HEK293T (cell line): Measurements from ENCODE around the gene CD300LF.

ENCODE experiments used
- ARNT ChIP-seq: fragments of 450-650 bp; IDR thresholded peaks from 2 replicates; pipeline ENCODE4 v1.6.1; 2017; ENCODE audit warnings: mild to moderate bottlenecking
- CTBP1 ChIP-seq: fragments of 450-650 bp; IDR thresholded peaks from 2 replicates; pipeline ENCODE4 v1.6.1; 2016; ENCODE audit warnings: borderline replicate concordance
- FOXA1 ChIP-seq: fragments of 450-650 bp; IDR thresholded peaks from 2 replicates; pipeline ENCODE4 v1.6.1; 2016; ENCODE audit warnings: mild to moderate bottlenecking
- FOXK2 ChIP-seq: fragments of 450-650 bp; IDR thresholded peaks from 2 replicates; pipeline ENCODE4 v1.6.1; 2016; ENCODE audit warnings: mild to moderate bottlenecking
- FOXM1 ChIP-seq: fragments of 450-650 bp; IDR thresholded peaks from 2 replicates; pipeline ENCODE4 v1.6.1; 2017; ENCODE audit warnings: mild to moderate bottlenecking, borderline replicate concordance
- NFRKB ChIP-seq: fragments of 450-650 bp; IDR thresholded peaks from 2 replicates; pipeline ENCODE4 v1.6.1; 2016; ENCODE audit warnings: mild to moderate bottlenecking, moderate library complexity
- SP1 ChIP-seq: fragments of 450-650 bp; IDR thresholded peaks from 2 replicates; pipeline ENCODE4 v1.6.1; 2017
- SUZ12 ChIP-seq: fragments of 450-650 bp; IDR thresholded peaks from 2 replicates; pipeline ENCODE4 v1.6.1; 2016; ENCODE audit warnings: mild to moderate bottlenecking
- TARDBP ChIP-seq: fragments of 450-650 bp; IDR thresholded peaks from 2 replicates; pipeline ENCODE4 v1.6.1; 2016
- TF ChIP-seq, protein P1 (sequence below): fragments of 450-650 bp; IDR thresholded peaks from 2 replicates; pipeline ENCODE4 v1.6.1; 2016

DNA sequence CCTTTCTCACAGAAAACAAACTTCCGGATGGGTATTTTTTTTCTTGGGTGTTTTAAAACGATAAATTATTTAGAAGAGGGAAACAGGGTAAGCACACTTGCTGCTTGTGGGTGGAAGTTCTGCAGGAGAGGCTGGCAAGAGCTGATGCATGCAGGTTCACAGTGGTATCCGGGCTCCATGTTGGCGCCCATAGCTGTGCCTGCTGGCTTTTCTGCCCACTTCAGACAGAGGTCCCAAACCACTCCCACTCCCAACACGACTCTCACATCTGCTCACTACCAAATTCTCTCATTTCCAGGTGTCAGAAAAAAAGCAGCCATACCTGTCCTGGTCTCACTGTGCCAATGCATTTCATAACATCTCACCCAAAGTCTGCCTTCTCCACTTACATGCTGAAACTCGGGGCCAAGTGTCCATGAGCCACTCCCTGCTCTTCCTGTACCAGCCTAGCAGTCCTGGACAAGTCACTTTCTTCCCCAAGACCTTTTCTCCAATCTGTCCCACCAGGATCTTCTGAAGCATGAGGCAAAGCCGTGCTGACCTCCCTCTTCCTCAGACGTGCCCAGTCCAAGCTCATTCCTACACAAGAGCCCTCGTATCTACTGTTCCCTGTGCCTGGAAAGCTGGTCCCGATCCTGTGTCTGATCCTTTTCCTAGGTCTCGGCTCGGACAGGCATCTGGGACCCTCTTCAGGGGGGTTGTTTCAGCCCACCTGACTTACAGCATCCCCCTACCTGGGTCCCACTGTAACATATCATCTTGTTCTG is 1.5 kb downstream of the CD300LF start:
- TF ChIP-seq SP1 (no peak), FOXA1 (no peak), FOXM1 (no peak), SUZ12 (no peak), FOXK2 (no peak), TARDBP (no peak), ARNT (no peak), NFRKB (no peak), CTBP1 (no peak)
- TF ChIP-seq, protein P1, sequence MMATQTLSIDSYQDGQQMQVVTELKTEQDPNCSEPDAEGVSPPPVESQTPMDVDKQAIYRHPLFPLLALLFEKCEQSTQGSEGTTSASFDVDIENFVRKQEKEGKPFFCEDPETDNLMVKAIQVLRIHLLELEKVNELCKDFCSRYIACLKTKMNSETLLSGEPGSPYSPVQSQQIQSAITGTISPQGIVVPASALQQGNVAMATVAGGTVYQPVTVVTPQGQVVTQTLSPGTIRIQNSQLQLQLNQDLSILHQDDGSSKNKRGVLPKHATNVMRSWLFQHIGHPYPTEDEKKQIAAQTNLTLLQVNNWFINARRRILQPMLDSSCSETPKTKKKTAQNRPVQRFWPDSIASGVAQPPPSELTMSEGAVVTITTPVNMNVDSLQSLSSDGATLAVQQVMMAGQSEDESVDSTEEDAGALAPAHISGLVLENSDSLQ: no peak
